GM18909 (cell line): ENCODE results near the gene UTP20.
"Not testable (repeated sequence)": the region's sequence is repeated elsewhere in the genome, so short reads cannot be mapped to it uniquely, and the experiment has no call there.

ENCODE experiments used
- ATAC-seq: cut with Tn5 transposase; IDR thresholded peaks from one replicate; pipeline ENCODE4 v1.9.1; 2021; ENCODE audit warnings: mild to moderate bottlenecking; ENCODE audit not compliant: unreplicated experiment, poor library complexity

Gene UTP20

GRCh38 chr12:101422066-101422465 is 142.2 kb downstream of the UTP20 start:
- ATAC-seq = not testable (repeated sequence)

DNA sequence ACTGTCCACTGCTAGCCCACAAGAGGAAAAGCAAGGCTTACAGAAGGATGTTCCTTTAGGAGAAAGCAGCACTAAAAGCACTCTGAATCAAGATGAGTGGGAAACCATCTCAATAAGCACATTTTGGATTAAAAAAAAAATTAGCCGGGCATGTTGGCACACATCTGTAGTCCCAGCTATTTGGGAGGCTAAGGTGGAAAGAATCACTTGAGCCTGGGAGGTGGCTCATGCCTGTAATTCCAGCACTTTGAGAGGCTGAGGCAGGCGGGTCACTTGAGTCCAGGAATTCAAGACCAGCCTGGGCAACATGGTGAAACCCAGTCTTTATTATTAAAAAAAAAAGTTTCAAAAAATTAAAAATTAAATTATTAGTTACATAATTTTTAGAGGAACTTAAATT is 144.7 kb downstream of the UTP20 start:
- no peak for ATAC-seq

DNA sequence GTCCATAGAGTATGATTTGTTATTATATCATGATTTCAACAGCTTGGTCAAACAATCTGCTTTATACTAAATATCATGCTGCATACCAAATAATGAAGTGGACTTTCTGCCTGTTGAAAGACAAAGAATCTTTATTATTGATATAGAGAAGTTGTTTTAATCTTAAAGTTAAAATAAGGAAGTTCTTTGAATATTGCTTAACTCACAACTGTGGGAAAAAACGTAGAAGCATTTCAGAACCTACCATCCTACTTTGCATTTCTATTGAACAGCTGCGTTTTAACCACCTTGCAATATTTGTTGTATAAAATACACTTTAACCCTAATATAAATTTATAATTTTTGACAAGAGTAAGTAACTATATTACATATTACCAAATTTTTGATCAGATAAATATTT is 150.6 kb downstream of the UTP20 start:
- no peak for ATAC-seq

GRCh38 chr12:101436136-101436535 is 156.2 kb downstream of the UTP20 start:
- no peak for ATAC-seq
